Sigmoid colon (tissue), 4 donors: Measurements from ENCODE around the gene ARHGAP8.

Source experiments
- CTCF ChIP-seq, 4 experiments: fragments of 450-650 bp in 3 of 4; fragments of 200-600 bp in 1 of 4; IDR thresholded peaks; one replicate each; pipeline ENCODE4 v1.5.1; 2016 to 2019; ENCODE audit warnings: antibody characterized with exemption in 4 of 4, mild to moderate bottlenecking in 3 of 4, moderate library complexity in 2 of 4
- EP300 ChIP-seq, 4 donors: sonication (generic); formaldehyde crosslinking; IDR thresholded peaks; one replicate each; pipeline ENCODE4 v1.6.1; 2017; ENCODE audit warnings: antibody characterized with exemption in 4 of 4
- POLR2A ChIP-seq, 2 donors: fragments of 450-650 bp; IDR thresholded peaks; one replicate each; pipeline ENCODE4 v1.6.1; 2016; ENCODE audit warnings: antibody characterized with exemption in 2 of 2, mild to moderate bottlenecking in 2 of 2, moderate library complexity in 2 of 2

- no peak for TF ChIP-seq CTCF (IDR thresholded peaks at IDR 0.05)
- no peak for TF ChIP-seq POLR2A (IDR thresholded peaks at IDR 0.05)
- no peak for TF ChIP-seq EP300 (IDR thresholded peaks at IDR 0.05)
Measured at GRCh38 chr22:44760476-44760875, 8.1 kb downstream of the ARHGAP8 start.
